KBM-7 (cell line): ENCODE results near the gene PPIA.
"Not testable (repeated sequence)": the region's sequence is repeated elsewhere in the genome, so short reads cannot be mapped to it uniquely, and the experiment has no call there.

Experiments used
- DNase-seq: peaks from one replicate; pipeline ENCODE4 v3.0.0-alpha.2; 2015
- in situ Hi-C: fragments of 300-500 bp; cut with MboI; formaldehyde crosslinking; loops from 2 replicates; pipeline ENCODE4 v1.14.3; 2020; ENCODE audit warnings: low sequenced_read_pairs, low pct_unique_long_range_greater_than_20kb, mixed read lengths

The PPIA gene

GRCh38 chr7:44783407-44783806, 13.1 kb upstream of the PPIA start:
- no peak for DNase-seq

DNA sequence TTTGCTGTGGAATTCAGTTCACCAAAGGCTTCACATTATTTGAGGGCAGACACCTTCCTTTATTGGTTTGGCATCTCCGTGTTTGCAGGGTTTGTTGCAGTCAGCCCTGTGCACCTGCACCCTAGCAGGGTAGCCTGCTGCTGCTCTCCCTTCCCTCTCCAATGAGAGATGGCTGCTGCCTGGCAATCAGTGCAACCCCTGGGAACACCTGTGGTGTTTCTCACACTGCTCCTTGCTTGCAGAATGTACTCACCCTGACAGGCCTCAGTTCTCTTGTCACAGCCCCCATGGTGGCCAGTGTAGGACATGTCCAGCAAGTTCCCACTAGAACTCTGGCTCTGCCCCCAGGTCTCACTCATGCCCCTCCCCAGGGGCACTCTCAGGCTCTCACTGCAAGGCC, 12.1 kb upstream of the PPIA start:
- no peak for DNase-seq
- in situ Hi-C loops: no loop called here

More at GRCh38 chr7:44783407-44783806, 13.1 kb upstream of the PPIA start:
- in situ Hi-C loops: no loop called here

GRCh38 chr7:44785218-44785617, 11.3 kb upstream of the PPIA start:
- in situ Hi-C loops, DNase-seq: not testable (repeated sequence)

- DNase-seq: no peak
- in situ Hi-C loops: no loop called here
These were observed 9.4 kb upstream of the PPIA start for GRCh38 chr7:44787041-44787440.

- in situ Hi-C loops: no loop called here
- no peak for DNase-seq
These were observed 8.7 kb upstream of the PPIA start for GRCh38 chr7:44787762-44788161.

DNA sequence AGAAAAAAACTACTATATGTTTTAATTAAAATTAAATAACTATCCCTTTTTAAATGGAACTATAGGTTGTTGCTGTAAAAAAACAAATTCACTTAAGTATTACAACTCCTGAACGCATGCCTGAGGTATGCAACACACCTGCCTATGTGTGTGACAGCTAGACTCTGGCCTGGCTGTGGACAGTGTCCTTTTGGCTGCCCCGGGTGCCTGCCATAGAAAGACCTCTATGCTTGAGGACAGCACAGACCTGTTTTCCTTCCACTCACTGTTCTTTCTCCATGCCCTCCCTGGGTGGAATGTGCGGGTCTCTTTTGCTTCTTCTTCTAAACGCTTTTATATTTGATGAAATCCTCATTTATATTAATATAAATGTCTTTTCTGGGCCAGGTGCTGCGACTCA, 6.5 kb upstream of the PPIA start:
- DNase-seq: no peak
- in situ Hi-C loops: no loop called here

GRCh38 chr7:44791278-44792219, 4.9 kb upstream of the PPIA start:
- in situ Hi-C loops: no loop called here
- DNase-seq: no peak

DNA sequence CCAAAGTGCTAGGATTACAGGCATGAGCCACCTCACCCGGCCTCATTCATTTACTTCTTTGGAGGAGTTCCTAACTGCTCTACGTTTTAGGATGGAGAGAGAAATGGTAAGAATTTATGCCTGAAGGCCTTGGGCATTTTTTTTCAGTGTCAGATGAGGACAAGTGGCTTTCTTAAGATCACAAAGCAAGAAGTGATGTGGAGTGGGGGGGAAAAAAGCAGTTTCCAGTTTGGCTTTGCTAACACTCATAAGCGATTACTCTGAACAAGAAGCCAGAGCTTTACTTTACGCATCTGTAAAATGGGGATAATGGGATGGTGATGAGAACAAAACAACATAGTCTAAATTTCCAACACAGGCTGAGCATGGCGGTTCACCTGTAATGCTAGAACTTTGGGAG, 2.6 kb upstream of the PPIA start:
- no peak for DNase-seq
- in situ Hi-C loops: no loop called here

DNA sequence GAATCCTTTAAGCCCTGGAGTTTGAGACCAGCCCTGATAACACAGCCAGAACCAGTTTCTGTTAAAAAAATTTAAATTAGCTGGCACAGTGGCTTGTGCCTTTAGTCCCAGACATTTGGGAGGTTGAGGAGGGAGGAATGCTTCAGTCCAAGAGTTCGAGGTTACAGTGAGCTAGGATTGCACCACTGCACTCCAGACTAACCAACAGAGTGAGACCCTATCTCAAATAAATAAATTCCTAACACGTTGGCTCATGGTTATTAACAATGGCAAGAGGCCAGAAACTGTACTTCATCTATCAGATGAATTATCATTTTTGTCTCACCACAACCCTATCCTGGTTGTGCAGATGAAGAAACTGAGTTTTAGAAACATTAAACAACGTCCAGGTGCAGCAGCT, 2.1 kb upstream of the PPIA start:
- DNase-seq: no peak
- in situ Hi-C loops: no loop called here

DNA sequence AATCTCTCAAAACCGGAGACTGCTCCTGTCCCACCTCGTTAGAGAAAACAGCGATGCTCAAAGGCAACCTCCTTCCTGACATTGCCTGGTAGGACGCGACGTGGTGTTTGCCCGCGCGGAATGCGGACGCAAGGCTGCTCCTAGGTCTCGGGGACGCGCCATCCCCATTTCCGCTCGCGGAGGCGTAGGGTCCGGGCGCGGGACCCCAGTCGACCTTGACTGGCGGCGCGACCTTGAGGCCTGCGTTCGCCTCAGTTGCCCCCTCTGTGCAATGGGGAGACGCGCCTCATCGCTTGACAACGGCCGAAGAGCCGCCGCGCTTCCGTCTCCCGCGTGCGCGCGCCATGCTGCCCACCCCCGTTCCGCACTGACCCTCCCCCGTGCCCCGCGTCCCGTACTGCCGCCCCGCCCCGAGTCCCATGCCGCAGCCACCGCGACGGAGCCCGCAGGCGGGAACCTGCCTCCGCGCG, 412 bp upstream of the PPIA start:
- DNase-seq: peak; percentile 60
- in situ Hi-C loops: no loop called here

DNA sequence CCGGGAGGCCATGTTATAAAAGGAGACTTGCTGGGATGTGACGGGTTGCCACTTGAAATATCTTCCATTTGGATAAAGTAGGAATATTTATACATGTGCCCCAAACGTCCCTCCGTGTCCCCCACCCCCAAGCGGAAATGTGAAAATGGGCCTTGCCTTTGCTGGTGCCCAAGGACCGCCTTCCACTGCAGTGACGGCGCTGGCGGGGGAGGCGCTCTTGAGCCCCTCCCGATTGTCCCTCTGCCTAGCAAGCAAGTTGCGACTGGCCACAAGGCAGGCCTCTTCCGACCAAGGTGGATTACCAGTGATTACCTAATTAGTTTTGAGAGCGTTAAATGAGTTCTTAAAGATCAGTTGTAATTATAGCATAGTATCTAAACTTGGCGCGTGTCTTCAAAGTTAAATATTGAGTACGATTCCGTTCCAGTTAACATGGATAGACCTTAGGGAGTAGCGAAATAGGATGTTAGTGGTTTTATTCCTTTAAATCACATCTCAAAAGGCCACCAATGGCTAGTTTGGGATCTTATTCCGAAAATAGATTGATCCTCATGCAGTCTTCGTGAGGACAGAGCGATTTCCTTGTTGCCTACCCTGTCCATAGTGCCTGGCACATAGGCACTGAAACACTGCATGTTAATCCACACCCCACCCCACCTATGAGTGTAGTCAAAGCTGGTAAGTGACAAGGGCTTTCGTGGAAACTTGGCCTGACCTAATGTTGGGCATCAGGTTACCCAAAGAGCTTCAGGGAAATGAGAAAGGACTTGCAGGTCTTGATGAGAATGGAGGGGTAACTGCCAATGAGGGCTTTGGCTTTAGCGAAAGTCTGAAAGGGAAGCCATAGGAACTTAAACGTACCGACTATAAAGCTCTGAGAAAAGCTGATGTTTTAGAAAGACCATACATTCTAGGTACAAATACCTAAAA, 1.1 kb downstream of the PPIA start:
- in situ Hi-C loops: no loop called here
- DNase-seq: peak; percentile 88

GRCh38 chr7:44798649-44799305, 2.3 kb downstream of the PPIA start:
- DNase-seq: no peak
- in situ Hi-C loops: no loop called here

DNA sequence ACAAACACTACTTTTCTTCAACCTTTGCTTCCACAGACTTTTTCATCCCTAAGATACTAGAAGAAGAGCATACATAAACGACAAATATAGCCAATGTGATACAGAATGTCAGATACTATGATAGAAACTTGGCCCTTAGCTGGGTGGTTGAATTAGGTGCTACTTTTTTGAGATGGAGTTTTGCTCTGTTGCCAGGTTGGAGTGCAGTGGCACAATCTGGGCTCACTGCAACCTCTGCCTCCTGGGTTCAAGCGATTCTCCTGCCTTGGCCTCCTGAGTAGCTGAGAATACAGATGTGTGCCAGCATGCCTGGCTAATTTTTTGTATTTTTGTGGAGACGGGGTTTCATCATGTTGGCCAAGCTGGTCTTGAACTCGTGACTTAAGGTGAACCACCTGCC, 3.5 kb downstream of the PPIA start:
- in situ Hi-C loops: no loop called here
- no peak for DNase-seq

- in situ Hi-C loops: no loop called here
These were observed 5.4 kb downstream of the PPIA start for GRCh38 chr7:44801890-44802289.

DNA sequence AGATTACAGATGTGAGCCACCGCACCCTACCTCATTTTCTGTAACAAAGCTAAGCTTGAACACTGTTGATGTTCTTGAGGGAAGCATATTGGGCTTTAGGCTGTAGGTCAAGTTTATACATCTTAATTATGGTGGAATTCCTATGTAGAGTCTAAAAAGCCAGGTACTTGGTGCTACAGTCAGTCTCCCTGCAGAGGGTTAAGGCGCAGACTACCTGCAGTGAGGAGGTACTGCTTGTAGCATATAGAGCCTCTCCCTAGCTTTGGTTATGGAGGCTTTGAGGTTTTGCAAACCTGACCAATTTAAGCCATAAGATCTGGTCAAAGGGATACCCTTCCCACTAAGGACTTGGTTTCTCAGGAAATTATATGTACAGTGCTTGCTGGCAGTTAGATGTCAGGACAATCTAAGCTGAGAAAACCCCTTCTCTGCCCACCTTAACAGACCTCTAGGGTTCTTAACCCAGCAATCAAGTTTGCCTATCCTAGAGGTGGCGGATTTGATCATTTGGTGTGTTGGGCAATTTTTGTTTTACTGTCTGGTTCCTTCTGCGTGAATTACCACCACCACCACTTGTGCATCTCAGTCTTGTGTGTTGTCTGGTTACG, 6.0 kb downstream of the PPIA start:
- in situ Hi-C loops: no loop called here
- no peak for DNase-seq

More at GRCh38 chr7:44801890-44802289, 5.4 kb downstream of the PPIA start:
- no peak for DNase-seq

- DNase-seq, in situ Hi-C loops: not testable (repeated sequence)
These were observed 7.5 kb downstream of the PPIA start for GRCh38 chr7:44803828-44804519.

- in situ Hi-C loops: no loop called here
- no peak for DNase-seq
These were observed 9.5 kb downstream of the PPIA start for GRCh38 chr7:44805950-44806349.

- in situ Hi-C loops: no loop called here
- DNase-seq: no peak
These were observed 12.5 kb downstream of the PPIA start for GRCh38 chr7:44808914-44809393.
